HT-29 (cell line): ENCODE measurements around the gene RTEL1. TPM values are rescaled to one million over a fixed set of nuclear protein-coding genes. Genes with fewer than 3 reads are reported as not detected.
A peak's percentile ranks its signal among the peaks of the same experiment; 100 is the strongest.
"Not testable (repeated sequence)": the region's sequence is repeated elsewhere in the genome, so short reads cannot be mapped to it uniquely, and the experiment has no call there.

Source experiments
- DNase-seq: peaks from one replicate; pipeline ENCODE4 v3.0.0-alpha.2; 2015; ENCODE audit warnings: low spot score
- total RNA-seq: library from RNA; depleted of rRNA; stranded (reverse); fragments of >200 nt; shearing (Covaris generic); gene quantifications from 2 replicates; pipeline ENCODE4 v1.2.3, GENCODE V29; 2014

RTEL1 gene
- total RNA-seq, 1 experiment from 2014 or later = 55.1 TPM

DNA sequence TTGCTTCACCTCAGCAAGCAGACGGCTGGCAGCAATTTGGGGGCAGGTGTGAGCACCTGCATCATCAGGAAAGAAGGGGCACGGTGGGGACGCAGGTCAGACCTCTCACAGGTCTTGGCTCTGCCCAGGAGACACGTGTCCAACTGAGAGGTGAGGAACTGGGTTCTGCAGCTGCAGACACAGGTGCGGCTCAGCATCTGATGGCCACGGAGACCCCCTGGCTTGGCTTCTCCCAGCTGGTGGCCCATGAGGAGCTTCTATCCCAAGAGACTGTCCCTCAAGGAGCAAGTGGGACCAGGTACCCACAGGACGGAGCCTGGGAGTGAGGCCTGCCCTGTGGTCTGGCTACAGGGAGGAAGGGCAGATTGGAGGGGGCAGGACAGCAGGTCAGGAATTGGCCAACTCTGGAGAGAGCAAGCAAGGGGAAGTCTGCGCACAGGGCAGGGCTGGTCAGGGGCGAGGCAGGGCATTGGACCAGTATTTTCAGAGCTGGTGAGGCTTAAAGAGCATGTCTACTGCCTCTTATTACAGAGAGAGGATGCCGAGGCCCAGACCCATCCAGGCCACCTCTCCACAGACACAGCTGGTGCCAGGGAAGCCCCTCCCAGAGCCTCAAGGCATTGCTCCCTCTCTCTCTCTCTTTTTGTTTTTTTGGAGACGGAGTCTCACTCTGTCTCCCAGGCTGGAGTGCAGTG, 9.1 kb upstream of the RTEL1 start:
- no peak for DNase-seq

DNA sequence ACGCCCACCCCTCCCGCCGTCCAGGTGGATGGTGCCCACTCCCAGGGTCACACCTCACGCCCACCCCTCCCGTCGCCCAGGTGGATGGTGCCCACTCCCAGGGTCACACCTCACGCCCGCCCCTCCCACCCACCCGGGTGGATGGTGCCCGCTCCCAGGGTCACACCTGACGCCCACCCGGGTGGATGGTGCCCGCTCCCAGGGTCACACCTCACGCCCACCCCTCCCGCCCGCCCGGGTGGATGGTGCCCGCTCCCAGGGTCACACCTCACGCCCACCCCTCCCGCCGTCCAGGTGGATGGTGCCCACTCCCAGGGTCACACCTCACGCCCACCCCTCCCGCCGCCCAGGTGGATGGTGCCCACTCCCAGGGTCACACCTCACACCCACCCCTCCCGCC, 7.6 kb upstream of the RTEL1 start:
- not testable (repeated sequence) for DNase-seq

DNA sequence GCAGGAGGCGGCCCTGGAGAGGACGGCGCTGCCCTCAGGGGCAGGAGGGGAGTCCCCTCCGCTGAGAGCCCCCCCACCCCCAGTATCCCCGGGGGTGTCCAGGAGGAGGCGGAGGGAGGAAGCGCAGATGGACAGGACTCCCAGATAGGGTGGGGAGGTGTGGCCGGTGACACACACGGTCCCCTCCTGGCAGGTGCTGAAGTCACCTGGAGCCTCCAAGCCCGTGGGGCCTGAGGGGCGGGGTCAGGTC, 6.2 kb upstream of the RTEL1 start:
- no peak for DNase-seq

DNA sequence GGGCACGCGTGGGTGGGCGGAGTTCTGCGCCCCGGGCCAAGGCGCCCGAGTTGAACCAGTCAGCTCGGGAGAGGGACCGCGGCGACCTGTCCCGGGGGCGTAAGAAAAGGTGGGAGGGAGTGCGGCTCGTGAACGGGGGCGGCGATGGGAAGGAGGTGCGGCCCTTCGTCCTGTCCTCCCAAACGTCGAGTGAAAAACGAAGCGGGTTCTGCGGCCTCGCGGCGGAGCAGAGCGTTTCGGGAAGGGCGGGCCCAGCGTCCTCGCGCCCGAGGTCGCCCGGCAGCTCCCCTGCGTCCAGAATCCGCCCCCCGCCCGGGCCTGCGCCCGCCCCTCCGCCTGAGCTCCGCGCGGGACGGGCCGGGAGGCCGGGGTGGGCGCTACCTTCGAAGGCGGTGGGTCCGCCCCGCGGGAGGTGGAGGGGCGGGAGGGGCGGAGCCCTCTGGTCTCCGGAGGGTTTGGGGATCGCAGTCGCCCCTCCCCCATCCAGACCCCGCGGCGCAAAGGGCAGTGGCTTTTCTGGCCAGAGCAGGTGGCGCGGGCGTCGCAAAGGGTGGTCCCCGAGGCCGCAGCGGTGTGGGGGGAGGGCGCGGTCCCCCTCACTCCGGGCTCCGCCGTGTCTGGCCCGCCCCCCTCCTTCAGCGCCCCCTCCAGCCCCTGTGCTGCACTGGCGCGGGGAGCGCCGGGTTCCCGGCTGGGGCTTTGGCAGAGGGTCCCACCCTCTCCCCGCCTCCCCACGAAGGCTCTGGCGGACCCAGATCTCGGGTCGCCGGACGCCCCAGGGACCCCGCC, 5.7 kb upstream of the RTEL1 start:
- no peak for DNase-seq

DNA sequence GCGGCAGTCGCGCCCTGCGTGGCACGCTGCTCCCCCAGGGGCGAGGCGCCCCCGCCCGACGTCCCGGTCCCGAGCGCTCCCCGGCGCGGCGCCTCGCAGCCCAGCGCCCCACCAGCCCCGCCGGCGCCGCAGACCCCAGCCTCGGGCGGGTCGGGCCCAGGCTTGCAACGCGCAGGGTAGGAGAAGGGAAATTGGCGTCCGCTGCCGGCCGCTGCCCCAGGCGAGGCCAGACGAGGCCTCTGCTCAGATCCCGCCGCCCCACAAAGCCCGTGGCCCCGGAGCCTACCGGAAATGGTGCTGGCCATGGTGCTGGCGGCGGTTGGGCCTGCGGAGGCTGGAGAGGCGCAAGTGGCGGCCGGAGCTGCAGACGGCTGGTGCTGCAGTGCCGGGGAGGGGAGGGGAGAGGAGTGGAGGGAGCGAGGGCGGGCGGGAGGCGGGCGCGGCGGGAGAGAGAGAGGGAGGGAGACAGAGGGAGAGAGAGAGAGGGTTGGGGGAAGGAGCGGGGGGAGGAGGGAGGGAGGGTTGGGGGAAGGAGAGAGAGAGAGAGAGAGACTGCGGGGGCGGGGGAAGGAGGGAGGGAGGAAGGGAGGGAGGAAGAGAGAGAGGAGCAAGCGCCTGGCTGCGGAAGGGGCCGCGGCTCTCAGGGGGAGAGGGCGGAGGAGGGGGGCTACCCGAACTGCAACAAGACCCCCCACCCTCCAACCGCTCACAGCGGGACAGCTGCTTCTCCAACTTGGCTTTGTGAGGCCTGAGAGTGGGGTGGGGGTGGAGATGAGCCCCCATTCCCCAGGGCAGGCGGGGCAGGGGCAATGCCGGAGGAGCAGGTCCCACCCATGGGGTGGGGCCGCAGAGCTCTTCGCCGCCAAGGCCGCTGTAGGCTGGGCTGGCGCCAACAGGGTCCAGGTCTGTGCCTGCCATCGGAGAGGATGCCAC, 4.8 kb upstream of the RTEL1 start, which contains the start of gene STMN3:
Gene STMN3, minus strand, starts transcription at position 384 of the 933 bp plus-strand sequence. Its CDS starts 79 bp downstream, at position 305.
- DNase-seq = peak; percentile 65

DNA sequence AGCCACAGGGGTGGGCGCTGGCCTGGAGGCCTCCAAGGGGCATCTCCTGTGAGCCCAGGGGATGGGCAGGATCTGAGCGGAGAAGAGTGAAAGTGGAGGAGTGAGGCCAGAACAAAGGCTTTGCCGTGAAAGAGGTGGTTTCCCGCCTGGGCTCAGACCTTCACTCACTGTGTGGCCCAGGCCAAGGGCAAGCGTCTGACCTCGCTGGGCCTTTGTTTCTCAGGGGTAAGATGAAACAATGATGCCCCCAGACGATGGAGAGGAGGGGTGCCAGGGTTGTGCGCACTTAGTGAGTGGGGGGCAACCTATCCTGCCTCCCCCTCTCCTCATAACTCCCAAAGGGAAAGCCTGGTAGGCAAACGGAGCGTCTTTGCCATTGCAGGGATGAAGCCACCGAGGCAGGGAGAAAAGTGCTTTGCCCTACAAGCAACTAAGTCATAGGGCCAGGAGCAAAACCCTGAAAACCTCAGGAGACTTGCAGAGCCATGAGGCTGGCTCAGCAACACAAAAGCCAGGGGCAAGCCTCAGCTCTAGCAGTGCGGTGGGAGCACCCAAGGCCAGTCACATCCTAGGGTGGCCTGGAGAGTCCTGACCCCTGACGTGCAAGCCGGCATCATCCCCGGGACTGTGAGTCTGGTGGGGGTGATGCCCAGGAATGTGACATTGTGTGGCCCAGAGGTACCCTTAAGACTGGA, 4.0 kb upstream of the RTEL1 start:
- DNase-seq = no peak

DNA sequence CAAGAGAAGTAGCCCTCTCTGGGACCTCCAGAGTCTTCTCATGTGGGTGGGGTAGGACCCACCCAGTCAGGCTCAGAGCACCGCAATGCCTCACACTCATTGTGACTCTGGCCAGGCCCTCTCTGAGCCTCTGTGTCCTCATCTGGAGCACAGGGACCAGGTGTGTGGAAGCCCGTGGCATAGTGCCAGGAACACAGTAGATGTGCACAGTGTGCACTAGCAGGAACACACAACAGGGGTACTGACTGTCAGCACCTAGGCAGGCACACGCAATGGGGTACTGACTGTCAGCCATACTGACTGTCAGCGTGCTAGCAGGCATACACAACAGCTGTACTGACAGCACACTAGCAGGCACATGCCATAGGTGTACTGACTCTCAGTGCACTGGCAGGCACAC, 2.9 kb upstream of the RTEL1 start:
- no peak for DNase-seq

DNA sequence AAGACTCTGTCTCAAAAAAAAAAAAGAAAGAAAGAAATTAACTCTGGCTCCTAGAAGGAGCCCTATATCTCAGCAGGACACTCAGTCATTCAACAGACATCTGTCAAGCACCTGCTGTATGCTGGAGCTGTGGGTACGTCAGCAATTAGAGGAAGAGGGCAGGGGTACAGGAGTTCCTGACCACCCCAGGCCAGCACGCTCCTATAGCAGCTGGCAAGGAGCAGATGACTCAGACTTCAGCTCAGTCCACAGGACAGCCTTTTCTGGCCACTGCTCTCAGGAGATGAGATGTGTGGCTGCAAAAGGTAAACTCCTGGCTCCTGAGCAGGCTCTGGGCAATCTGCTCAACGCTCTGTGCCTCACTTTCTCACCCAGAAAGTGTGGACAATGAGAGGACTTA, 1.7 kb upstream of the RTEL1 start:
- DNase-seq = no peak

DNA sequence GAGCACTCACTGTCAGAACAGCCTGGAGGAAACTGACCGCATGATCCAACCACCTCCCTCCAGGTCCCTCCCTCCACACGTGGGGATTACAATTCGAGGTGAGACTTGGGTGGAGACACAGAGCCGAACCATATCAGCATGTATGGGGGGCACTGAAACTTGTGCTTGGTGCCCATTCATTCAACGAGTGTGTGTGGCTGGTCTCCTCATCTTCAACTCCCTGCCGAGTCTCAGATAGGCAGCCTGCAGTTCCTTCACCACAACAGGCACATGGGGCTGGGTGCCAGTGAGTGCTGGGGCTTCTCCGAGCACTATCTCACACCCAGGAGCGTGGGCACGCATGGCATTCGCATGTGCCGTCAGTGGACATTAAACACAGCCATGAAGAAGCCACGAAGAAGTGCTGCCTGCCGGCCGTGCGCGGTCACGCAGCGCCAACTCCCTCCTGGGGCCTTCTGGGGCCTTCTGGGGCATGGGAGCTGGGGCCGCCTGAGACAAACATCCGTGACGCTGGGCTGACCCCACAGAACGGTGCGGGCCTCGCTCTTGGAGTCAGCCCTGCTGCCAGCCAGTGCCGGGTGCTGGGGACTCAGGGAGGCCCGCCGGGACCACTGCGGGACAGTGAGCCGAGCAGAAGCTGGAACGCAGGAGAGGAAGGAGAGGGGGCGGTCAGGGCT, 714 bp upstream of the RTEL1 start:
- no peak for DNase-seq

DNA sequence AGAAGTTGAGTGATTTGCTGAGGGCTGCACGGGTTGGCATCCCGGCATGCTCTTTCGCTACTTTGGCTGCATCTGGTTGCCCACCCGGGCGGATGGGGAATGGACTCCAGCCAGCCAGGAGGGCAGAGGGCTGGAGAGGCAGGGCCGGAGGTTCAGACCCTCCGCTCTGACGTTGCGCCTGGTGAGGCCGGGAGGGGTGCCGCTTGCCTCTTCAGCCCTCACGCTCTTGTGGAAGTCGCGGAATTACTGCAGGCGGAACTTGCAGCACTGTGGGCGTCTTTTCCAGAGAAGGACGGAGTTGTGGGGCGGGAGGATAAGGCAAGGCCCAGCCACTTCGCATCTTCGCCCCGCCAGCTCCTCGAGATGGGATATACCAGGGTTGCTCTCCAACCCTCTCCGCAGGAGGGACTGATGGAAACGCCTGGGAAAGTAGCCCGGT, 656 bp downstream of the RTEL1 start:
- no peak for DNase-seq

DNA sequence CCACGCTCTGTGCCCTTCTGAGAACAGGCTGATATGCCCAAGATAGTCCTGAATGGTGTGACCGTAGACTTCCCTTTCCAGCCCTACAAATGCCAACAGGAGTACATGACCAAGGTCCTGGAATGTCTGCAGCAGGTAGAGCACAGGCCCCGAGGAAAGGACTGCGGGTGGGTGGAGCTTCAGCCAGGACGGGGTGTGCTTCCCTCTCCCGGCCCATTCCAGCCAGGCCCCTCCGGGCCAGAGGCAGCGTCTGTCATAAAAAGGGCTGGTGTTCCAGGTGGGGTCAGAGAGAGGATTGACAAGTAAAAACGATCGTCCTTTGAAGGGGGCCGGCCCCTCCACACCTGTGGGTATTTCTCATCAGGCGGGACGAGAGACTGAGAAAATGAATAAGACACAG, 1.3 kb downstream of the RTEL1 start:
- no peak for DNase-seq

DNA sequence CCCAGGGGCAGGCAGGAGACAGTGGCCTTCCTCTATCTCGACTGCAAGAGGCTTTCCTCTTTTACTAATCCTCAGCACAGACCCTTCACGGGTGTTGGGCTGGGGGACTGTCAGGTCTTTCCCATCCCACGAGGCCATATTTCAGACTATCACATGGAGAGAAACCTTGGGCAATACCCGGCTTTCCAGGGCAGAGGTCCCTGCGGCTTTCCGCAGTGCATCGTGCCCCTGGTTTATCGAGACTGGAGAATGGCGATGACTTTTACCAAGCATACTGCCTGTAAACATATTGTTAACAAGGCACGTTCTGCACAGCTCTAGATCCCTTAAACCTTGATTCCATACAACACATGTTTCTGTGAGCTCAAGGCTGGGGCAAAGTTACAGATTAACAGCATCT, 2.1 kb downstream of the RTEL1 start:
- not testable (repeated sequence) for DNase-seq

DNA sequence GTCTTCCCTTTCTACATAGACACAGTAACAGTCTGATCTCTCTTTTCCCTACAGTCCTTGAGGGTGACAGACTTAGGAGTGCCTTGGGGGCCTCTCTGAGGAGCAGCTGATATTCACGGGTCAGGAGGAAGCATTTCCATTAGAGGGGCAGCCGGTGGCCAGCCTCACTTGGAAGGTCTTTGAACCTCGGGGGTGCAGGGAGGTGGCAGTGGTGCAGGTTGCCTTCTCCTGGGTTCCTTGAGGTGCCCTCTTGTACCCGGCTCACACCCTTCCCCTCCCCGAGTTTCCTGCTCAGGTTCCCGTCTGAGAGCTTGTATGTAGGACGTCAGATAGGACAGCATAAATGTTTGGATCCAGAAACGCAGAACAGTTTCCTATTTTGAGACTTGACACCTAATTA, 2.5 kb downstream of the RTEL1 start:
- no peak for DNase-seq

DNA sequence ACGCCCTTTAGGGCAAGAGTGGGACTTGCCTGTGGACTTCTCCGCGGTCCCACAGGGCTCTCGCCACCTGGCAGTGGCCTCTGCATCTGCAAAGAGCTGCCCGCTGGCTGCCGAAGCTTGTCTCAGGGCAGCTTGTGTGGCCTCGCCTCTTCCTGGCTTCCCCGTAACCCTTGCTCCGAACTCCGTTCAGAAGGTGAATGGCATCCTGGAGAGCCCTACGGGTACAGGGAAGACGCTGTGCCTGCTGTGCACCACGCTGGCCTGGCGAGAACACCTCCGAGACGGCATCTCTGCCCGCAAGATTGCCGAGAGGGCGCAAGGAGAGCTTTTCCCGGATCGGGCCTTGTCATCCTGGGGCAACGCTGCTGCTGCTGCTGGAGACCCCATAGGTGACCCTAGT, 3.0 kb downstream of the RTEL1 start:
- no peak for DNase-seq

DNA sequence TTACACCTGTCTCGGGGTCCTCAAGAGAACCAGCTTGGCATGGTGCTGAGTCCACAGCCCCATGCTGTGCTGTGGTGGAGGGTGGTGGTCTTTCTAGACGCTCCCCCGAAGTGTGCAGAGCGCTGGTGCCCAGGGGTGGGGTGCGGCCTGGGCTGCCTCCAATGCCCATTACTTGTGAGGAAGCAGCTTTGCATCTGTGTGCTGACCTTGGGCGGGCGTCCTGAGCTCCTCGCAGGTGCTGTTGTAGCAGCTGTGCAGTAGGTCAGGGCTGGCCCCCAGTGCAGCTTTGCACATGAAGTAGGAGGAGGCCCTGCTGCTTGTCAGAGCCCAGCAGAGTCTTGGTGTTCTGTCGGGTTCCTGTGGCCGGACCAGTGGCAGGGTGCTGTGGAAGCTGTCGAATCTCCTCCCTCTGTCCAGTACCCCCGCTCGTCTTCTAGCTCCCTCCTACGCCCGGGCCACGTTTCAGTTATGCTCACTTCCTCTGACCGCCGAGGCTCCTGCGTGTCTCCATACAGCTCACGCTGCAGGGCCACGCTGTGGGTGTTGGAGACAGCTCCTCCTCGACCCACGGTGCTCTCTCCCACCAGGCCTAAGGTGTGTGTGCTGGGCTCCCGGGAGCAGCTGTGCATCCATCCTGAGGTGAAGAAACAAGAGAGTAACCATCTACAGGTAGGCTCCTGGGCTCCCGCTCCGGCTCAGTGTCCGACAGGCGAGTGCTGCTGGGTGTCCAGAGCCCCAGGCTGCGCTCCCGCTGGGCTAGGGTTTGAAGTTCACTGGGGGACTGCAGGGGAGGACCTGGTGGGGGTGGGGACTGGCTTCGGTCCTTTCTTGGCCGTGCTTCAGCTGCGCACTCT, 4.1 kb downstream of the RTEL1 start:
- DNase-seq = no peak

DNA sequence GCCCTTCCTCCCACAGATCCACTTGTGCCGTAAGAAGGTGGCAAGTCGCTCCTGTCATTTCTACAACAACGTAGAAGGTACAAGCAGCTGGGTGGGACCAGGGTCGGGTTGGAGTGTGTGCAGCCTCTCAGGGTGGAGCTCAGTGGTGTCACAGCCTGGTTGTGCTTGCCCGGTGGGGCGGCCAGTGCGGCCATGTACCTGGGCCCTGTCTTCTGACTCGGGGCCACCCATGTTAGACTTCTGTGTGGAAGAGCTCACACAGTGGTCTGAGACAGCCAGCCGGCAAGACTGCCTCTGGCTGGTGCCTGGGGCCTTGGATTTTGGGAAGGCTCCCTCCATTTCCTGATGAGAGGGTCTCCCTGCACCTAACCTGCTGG, 4.7 kb downstream of the RTEL1 start:
- no peak for DNase-seq

DNA sequence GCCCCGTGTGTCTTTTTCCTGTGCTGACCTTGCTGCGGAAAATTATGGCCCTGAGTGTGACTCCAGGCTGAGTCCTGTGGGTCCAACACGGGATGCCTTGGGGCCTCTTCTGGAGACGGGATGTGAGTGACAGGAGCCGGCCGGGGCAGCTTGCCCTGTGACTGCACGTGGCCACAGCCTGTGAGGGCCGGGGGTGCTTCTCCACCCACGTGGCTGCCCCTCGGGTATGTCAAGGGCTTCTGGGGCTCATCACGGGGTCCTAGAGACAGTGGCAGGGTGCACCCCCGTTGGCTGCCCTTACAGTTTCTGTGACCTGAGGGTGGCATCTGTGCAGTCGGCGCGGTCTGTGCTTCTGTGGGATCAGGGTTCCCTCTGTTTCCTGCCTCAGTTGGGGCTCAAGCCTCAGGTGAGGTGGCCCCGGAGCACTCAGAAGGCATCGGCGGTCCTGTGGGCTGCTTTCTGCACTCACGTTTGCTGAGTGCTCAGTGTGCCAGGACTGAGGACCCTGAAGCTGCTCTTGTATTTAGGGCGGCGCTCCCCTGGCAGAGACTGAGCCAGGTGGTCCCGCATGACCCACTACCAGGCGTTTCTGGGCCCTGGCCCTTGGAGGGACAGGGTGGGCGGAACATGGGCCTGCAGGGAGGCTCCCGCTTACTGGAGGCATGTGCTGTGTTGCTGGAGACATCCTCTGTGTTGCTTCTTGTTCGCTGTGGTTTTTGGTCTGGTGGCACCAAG, 5.4 kb downstream of the RTEL1 start:
- no peak for DNase-seq

DNA sequence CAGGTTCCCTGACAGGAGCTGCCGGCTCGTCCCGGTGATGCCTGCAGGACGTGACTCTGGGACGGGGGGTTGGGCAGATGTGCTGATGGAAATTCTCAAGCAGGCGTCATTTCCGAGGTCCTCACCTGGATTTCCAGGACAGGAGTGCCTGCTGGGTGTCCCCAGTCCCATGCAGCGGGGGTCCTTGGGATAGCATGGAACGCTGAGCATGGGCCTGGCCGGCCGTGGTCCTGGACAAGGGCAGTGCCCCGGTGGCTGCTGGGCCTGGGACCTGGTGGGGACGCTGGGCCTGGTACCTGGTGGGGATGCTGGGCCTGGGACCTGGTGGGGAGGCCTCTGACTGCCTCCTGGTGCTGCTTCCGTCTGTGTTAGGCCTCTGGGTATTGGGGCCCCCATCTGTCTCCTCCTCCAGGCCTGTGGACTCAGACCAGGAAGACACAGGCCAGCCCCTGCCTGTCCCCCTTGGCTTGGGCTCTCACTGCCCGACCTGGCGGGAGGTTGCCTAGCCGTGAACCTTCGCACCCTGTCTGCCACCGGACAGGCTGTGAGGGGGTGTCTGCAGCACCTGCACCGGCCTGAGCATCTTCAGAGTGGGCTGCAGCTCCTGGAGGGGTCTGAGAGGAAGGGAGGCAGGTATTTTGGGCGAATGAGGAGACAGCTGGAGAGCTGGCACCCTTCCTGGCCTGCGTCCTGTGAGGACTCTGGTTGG, 6.2 kb downstream of the RTEL1 start:
- DNase-seq = no peak
